ENCODE results near the gene PSAPL1. TPM values are rescaled to one million over a fixed set of nuclear protein-coding genes. Genes with fewer than 3 reads are reported as not detected.
A peak's percentile ranks its signal among the peaks of the same experiment; 100 is the strongest.

PSAPL1 gene
- total RNA-seq, 1 experiment from 2014 or later = not detected

- no peak for DNase-seq (ENCODE audit: low read depth)
These were observed 16.4 kb downstream of the PSAPL1 start for GRCh38 chr4:7418131-7418943.

DNA sequence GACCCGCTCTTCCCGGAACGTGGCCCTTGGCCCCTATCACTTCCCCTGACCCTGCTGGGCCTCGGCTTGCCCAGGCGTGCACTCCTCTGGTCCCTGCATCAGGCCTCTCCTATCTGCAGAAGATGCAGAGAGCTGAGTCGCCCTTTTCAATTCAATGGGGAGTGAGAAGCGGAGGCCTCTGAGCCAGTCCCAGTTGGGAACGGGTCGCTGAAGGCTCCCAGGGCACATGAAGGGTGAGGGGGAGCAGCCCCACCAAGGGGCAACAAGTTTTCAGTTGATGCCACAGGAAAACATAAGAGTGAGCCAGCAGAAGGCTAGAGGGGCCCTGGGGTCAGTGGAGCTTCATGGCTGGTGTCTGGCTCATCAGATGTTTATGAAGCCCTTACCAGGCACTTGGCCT, 17.1 kb downstream of the PSAPL1 start:
- no peak for DNase-seq (ENCODE audit: low read depth)

- DNase-seq (ENCODE audit: low read depth) = no peak
These were observed 17.8 kb downstream of the PSAPL1 start for GRCh38 chr4:7416745-7417432.

- no peak for DNase-seq (ENCODE audit: low read depth)
These were observed 18.6 kb downstream of the PSAPL1 start for GRCh38 chr4:7415927-7416686.

DNA sequence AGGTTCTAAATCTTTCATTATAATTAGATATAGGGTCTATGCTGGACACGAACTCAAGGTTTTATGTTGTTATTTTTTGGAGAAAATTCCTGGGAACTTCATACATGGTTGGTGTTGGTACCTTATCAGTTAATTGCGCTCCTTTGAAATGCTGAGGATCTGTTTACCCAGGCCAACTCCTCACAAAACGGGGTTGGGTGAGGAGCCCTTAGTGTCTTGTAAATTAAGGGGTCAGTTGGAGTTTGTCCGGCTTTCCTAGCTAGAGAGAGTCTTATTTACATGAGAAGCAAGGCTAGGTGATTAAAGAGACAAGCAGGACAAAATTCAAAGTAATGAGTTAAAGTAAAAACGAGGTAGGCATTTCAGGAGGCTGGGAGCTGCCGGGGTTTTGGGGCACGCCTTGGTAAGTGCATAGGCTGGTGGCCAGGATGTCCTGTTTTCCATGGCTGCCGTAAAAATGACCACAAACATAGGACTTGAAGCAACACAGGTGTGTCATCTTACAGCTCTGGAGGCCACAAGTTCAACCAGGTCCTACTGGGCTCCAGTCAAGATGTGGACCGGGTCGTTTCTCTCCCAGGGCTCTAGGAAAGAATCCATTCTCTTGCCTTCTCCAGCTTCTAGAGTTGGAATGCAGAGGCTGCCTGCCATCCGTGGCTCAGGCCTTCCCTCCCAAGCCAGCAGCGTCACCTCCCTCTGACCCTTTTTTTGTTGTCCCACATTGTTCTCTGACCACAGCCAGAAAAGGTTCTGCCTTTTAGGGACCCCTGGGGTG, 19.8 kb downstream of the PSAPL1 start:
- DNase-seq (ENCODE audit: low read depth) = no peak

DNA sequence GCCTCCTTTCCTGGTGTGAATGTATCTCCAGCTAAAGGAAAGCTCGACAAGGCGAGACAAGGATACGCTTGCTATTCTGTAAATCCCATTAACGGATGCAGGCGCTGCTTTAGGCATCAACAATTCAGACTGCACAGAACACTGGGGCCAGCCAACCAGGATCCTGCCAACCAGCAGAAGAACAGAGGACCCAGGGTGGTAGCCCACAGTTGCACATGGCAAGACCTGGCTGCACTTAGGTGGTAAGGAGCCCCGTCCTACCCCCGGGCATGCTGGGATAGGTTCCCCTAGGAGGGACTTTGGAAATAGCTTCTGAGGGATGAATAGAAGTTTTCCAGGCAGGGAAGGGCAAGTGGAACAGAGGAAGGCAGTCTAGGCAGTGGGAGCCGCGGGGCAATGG, 20.7 kb downstream of the PSAPL1 start:
- no peak for DNase-seq (ENCODE audit: low read depth)

- no peak for DNase-seq (ENCODE audit: low read depth)
These were observed 22.2 kb downstream of the PSAPL1 start for GRCh38 chr4:7412554-7412912.

DNA sequence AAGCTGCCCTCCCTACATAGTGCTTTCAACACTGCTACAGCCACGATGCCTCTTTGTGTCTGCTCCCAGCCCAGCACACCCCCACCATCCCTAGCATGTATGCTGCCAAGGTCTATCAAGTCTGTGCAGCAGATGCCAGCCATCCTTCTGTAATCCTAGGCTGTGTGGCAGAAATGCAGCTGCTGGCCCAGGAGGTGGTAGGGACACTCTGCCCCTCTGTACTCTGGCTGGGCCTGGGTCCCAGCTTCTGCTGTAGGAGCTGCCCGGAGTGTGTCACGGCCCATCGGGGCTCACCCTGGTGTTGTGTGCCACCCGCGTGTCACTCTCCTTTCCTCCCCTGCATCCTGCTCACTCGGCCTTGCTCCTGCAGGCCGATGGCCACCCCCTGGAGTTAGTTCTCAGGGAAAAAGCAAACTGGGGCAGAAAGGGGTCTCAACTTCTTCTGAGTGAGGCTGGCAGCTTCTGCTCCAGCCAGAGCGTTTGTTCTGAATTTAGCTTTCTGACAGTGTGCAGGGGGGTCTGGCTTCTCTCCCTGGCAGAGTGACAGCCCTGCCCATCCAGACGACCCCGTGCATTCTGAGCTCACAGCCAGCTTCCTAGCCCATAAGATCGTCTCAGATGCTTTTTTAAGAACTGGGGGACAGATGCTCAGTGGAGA, 22.7 kb downstream of the PSAPL1 start:
- DNase-seq (ENCODE audit: low read depth) = no peak

- DNase-seq (ENCODE audit: low read depth) = no peak
These were observed 23.2 kb downstream of the PSAPL1 start for GRCh38 chr4:7411491-7411890.

DNA sequence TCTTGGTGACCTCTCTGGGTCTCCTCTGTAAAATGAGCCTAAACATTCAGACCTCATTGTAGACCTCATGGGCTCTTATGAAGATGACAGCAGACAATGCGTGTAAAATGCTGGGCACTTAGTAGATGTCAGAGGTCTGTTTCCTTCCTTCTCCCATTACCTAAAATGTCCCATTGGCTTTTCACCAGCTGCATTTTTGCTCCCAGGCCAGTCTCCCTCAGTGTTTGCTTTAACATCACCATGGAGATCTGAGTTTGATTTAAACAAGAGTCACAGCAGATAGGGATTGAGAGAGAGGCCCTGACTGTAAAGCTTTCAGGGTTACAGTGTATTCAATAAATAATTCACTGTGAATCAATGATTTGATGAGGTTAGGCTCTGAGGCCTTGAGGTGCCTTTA, 24.3 kb downstream of the PSAPL1 start:
- DNase-seq (ENCODE audit: low read depth) = no peak

GRCh38 chr4:7408166-7408565, 26.6 kb downstream of the PSAPL1 start:
- DNase-seq (ENCODE audit: low read depth) = no peak

GRCh38 chr4:7403001-7403400, 31.7 kb downstream of the PSAPL1 start:
- peak; percentile 37 for DNase-seq (ENCODE audit: low read depth)

DNA sequence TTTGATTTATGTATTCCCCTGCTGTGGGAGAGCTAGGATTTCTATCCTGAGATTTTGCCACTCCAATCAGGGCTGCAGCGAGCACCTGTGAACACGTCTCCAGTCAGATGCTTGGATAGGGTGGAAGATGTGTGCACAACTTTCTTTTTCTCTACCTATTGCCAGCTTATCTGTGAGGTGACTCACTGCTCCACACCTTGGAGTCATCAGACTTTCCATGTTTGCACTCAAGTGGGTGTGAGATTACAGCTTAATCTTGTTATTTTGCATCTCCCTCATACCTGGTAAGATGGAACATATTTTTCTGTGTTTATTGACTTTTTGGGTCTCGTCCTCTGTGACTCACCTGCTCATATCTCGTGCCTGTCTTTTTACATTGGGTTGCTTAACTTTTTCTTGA, 32.2 kb downstream of the PSAPL1 start:
- DNase-seq (ENCODE audit: low read depth) = no peak

GRCh38 chr4:7400671-7401298, 33.9 kb downstream of the PSAPL1 start:
- no peak for DNase-seq (ENCODE audit: low read depth)

DNA sequence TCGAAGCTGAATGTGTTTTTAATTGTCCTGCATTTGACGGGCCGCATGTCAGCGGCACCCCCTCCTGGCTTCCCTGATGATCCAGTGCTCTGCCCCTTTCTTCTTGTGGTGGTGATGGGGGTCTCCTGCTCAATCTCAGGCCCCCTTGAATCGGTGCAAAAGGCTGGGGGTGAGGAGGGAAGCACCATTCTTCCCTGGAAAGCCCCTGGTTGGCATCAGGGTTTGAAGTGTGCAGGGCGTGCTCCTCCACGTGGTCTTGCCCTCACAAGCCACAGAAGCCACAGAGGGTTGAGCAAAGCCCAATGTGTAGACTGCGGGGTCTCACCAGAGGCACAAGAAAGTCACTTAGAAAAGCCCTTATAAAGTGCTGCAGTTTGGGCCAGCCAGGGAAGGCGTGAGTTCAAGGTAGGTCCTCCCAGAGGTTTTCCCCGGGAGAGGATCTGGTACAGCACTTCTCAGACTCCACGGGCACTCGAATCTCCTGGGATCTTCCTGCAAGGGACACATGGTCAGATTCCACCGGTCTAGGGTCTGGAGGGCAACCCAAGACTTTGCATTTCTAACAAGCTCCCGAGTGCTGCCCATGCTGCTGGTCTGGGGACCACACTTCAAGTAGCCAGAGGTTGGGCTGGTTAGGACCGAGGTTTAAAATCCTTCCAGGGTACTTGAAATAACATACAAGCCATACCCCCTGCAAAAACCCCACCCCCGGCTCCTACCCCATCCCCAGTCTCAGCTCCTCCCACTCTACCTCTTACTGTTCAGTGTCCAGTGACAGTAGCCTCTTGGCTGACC, 35.1 kb downstream of the PSAPL1 start:
- DNase-seq (ENCODE audit: low read depth) = no peak

DNA sequence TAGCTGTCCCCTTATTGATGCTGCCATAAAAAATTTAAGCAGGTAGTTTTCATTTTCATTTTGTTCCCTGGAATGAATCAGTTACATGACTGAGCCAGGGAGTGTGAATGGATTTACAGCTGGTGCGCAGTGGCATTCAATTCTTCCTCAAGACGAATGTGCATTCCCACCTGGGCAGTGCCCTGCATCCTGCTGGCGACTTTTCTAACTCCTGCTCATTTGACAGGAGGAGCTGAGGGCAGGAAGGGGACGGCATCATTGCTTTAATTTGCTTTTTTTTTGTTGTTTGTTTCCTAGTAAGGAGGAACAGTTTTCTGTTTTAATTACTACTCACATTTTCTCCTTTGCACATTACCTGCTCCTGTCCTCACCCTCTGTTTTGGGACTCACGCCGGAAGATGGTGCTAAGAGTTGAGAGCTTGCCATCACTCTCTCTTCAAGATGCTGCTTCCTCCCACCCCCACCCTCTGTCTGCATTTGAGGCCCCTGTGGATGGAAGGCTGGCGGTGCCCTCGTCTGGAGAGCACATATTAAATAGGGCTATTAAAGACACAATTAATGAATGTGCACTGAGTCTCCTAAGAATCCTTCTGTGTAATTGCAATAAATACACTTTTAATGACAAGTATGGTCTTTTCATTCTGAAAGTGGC, 35.8 kb downstream of the PSAPL1 start:
- DNase-seq (ENCODE audit: low read depth) = no peak

GRCh38 chr4:7398104-7398423, 36.7 kb downstream of the PSAPL1 start:
- DNase-seq (ENCODE audit: low read depth) = peak; percentile 83

DNA sequence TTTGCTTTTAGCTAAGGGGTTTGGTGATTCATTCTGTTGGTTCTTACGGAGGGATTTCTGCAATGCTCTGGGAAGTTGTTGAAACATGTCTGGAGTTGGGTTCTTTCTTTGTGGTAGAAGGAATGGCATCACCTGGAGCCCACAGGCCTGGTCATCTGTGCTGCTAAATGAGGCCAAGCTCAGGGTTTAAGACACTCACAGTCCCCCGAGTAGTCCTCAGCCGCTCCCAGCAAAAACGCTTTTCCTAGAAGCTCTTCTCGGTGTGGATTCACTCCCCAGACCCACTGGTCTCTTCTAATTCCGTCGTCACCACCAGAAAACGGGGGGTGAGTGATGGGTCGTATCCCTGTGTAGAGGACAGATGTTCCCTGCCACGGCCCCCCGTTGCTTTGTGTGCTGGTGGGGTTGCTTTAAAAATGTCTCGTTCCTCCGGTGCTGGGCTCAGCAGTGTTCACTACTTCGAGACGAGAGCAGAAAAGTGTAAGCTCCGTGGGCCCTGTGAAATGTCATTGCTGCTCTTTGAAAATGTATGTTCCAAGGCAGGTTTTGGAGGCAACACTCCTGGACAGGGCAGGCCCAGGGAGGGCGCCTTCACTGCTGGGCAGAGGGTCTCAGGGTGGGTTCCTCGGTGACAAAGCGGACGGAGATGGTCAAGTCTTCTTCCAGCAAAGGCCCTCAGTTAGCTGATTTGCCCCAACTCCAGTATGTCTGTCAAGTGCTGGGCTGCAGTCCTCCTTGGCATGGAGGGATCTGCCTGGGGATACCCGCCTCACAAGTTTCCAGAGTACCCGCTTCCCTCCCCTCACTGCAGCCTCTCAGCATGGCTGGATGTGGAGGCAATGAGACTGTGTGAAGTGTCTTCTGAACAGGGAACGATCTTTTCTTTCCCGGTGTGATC, 37.3 kb downstream of the PSAPL1 start:
- no peak for DNase-seq (ENCODE audit: low read depth)

Measured in Daoy (cell line).